SK-N-SH (cell line): ENCODE results near the gene ITFG1. TPM values are rescaled to one million over a fixed set of nuclear protein-coding genes. Genes with fewer than 3 reads are reported as not detected.

Experiments
- CTCF ChIA-PET: fragments of 300-600, 350-600 bp; formaldehyde crosslinking; extraction: SDS; loops from one replicate; lab custom pipeline; 2021; lab: Yijun Ruan, JAX
- POLR2A ChIA-PET: fragments of 350-600 bp; sonication (Branson Sonifier 250); formaldehyde crosslinking; extraction: SDS; loops from one replicate; lab custom pipeline; 2020; ENCODE audit warnings: antibody characterized with exemption, inconsistent platforms; lab: Yijun Ruan, JAX
- DNase-seq: peaks from one replicate; pipeline ENCODE4 v3.0.0; 2012
- H2AFZ ChIP-seq: fragments of 200-600 bp; sonication (generic); 2 replicates; pipeline ENCODE4 v1.8.1; 2016; ENCODE audit warnings: antibody characterized with exemption, mild to moderate bottlenecking, low read depth
- H3F3A ChIP-seq: fragments of 200-600 bp; sonication (generic); replicated peaks from 2 replicates; pipeline ENCODE3; 2016; ENCODE audit warnings: antibody characterized with exemption, mild to moderate bottlenecking; ENCODE audit not compliant: insufficient read depth
- H3K27ac ChIP-seq, 2 experiments: fragments of 200-500 bp in 1 of 2; fragments of 200-600 bp in 1 of 2; sonication (Bioruptor generic) in 1 of 2; sonication (generic), shearing (Covaris generic) in 1 of 2; 2 replicates each; pipeline versions ENCODE4 v1.5.1 to v1.6.1; 2014 to 2016; ENCODE audit warnings: low read depth in 2 of 2, inconsistent platforms in 1 of 2, low read length in 1 of 2, mild to moderate bottlenecking in 1 of 2, mixed read lengths in 1 of 2
- H3K27me3 ChIP-seq: fragments of 200-600 bp; sonication (generic), shearing (Covaris generic); 2 replicates; pipeline ENCODE4 v1.6.1; 2016; ENCODE audit warnings: mixed run types; ENCODE audit not compliant: insufficient read depth
- H3K36me3 ChIP-seq, 2 experiments: fragments of 200-500 bp in 1 of 2; fragments of 200-600 bp in 1 of 2; sonication (Bioruptor generic) in 1 of 2; sonication (generic) in 1 of 2; replicated peaks in 1 of 2; 2 replicates each; pipeline versions ENCODE3 to v1.5.1; 2014 to 2016; ENCODE audit warnings: low read length in 1 of 2, mild to moderate bottlenecking in 1 of 2; ENCODE audit not compliant: insufficient read depth in 2 of 2, control insufficient read depth in 1 of 2
- H3K4me1 ChIP-seq, 2 experiments: fragments of 200-500 bp in 1 of 2; fragments of 200-600 bp in 1 of 2; sonication (Bioruptor generic) in 1 of 2; sonication (generic), shearing (Covaris generic) in 1 of 2; 2 replicates each; pipeline versions ENCODE4 v1.5.1 to v1.6.1; 2014 to 2016; ENCODE audit warnings: low read depth in 1 of 2, low read length in 1 of 2, mixed run types in 1 of 2; ENCODE audit not compliant: insufficient read depth in 2 of 2, control insufficient read depth in 1 of 2
- H3K4me2 ChIP-seq: fragments of 200-600 bp; sonication (generic), shearing (Covaris generic); 2 replicates; pipeline ENCODE4 v1.6.1; 2017; ENCODE audit warnings: mixed run types
- H3K4me3 ChIP-seq, 2 experiments: fragments of 200-500 bp in 1 of 2; fragments of 200-600 bp in 1 of 2; sonication (Bioruptor generic) in 1 of 2; sonication (generic), shearing (Covaris generic) in 1 of 2; 2 replicates each; pipeline versions ENCODE4 v1.5.1 to v1.8.1; 2014 to 2016; ENCODE audit warnings: low read depth in 2 of 2, inconsistent platforms in 1 of 2, low read length in 1 of 2, mild to moderate bottlenecking in 1 of 2, mixed read lengths in 1 of 2, moderate library complexity in 1 of 2
- H3K79me2 ChIP-seq: fragments of 200-600 bp; sonication (generic); 2 replicates; pipeline ENCODE4 v1.8.1; 2017; ENCODE audit warnings: mild to moderate bottlenecking; ENCODE audit not compliant: insufficient read depth
- H3K9ac ChIP-seq: fragments of 200-600 bp; sonication (generic); 2 replicates; pipeline ENCODE4 v1.6.1; 2017; ENCODE audit warnings: mixed run types
- H3K9me2 ChIP-seq: fragments of 200-600 bp; sonication (generic); 2 replicates; pipeline ENCODE4 v1.6.1; 2017; ENCODE audit warnings: mixed run types
- H3K9me3 ChIP-seq: fragments of 200-600 bp; sonication (generic); 2 replicates; pipeline ENCODE4 v1.6.1; 2017; ENCODE audit warnings: mixed run types, mild to moderate bottlenecking, moderate library complexity
- H4K20me1 ChIP-seq: fragments of 200-600 bp; sonication (generic); 2 replicates; pipeline ENCODE4 v1.6.1; 2017; ENCODE audit warnings: mild to moderate bottlenecking, mixed run types; ENCODE audit not compliant: insufficient read depth
- CTCF ChIP-seq: fragments of 200-600 bp; sonication (generic); IDR thresholded peaks from 2 replicates; pipeline ENCODE4 v1.6.1; 2017; ENCODE audit warnings: antibody characterized with exemption, mild to moderate bottlenecking, moderate library complexity
- EP300 ChIP-seq, 2 experiments: IDR thresholded peaks; 2 replicates each; pipeline versions ENCODE4 v1.4.0 to v1.6.1; 2012; ENCODE audit warnings: borderline replicate concordance in 1 of 2, low read depth in 1 of 2, low read length in 1 of 2
- FOSL2 ChIP-seq: IDR thresholded peaks from 2 replicates; pipeline ENCODE4 v1.4.0; 2012; ENCODE audit warnings: low read depth, mild to moderate bottlenecking, moderate library complexity, borderline replicate concordance
- NFIC ChIP-seq: IDR thresholded peaks from 2 replicates; pipeline ENCODE4 v1.4.0; 2012; ENCODE audit warnings: borderline replicate concordance
- PBX3 ChIP-seq: IDR thresholded peaks from 2 replicates; pipeline ENCODE4; 2012
- POLR2AphosphoS5 ChIP-seq: IDR thresholded peaks from 2 replicates; pipeline ENCODE4 v1.6.1; 2012; ENCODE audit warnings: low read depth, low read length
- REST ChIP-seq: IDR thresholded peaks from 2 replicates; pipeline ENCODE4 v1.6.1; 2012; ENCODE audit warnings: mild to moderate bottlenecking, low read depth, low read length, moderate library complexity
- RFX5 ChIP-seq: IDR thresholded peaks from 2 replicates; pipeline ENCODE4 v1.6.1; 2012; ENCODE audit warnings: mild to moderate bottlenecking, improper control_type of control experiment, low read length
- RXRA ChIP-seq: IDR thresholded peaks from 2 replicates; pipeline ENCODE4 v1.4.0; 2012; ENCODE audit warnings: low read depth, mild to moderate bottlenecking, borderline replicate concordance
- TAF1 ChIP-seq: IDR thresholded peaks from 2 replicates; pipeline ENCODE4 v1.6.1; 2012; ENCODE audit warnings: low read depth, mild to moderate bottlenecking, low read length, moderate library complexity, borderline replicate concordance
- USF1 ChIP-seq: IDR thresholded peaks from 2 replicates; pipeline ENCODE4 v1.4.0; 2012; ENCODE audit warnings: low read depth, borderline replicate concordance
- YY1 ChIP-seq: IDR thresholded peaks from 2 replicates; pipeline ENCODE4 v1.4.0; 2012; ENCODE audit warnings: low read depth, mild to moderate bottlenecking
- WGBS: methylation state at CpG from one replicate; pipeline ENCODE4 v1.1.6; 2017; ENCODE audit warnings: low lambda C conversion rate; 5-methylcytosine and 5-hydroxymethylcytosine counted together
- polyA plus RNA-seq, 3 experiments: library from polyadenylated mRNA; depleted of rRNA; stranded (reverse); fragments of >200 nt; gene quantifications; 2 replicates each; pipeline ENCODE4 v1.2.3, GENCODE V29; 2012

The ITFG1 gene
- polyA plus RNA-seq, 1 of the 3 experiments (the other 2 are of a cell fraction): 48.6 TPM

GRCh38 chr16:47483616-47484015 lies 22.8 kb upstream of the ITFG1 start:
- 89% methylated on average over 2 of the region's 2 CpGs for WGBS
- CTCF ChIA-PET: no interaction called here

More at GRCh38 chr16:47483616-47484015, 22.8 kb upstream of the ITFG1 start:
- no peaks in the 10 kb centered on the region for H3K27me3 ChIP-seq
- H3K4me3 ChIP-seq: no peak overlapping the region
- H3K9me2 ChIP-seq: no peaks in the 10 kb centered on the region
- H2AFZ ChIP-seq: no peak overlapping the region
- H3K27ac ChIP-seq: no peak overlapping the region
- no peak overlapping the region for H3K9ac ChIP-seq
- TF ChIP-seq RFX5: no peak
- no peak for TF ChIP-seq PBX3
- TF ChIP-seq USF1: no peak
- no peak for TF ChIP-seq EP300 (IDR thresholded peaks at IDR 0.05; ENCODE audit: borderline replicate concordance in 1 of 2, low read depth in 1 of 2, low read length in 1 of 2)
- no peak for TF ChIP-seq TAF1
- no peak for TF ChIP-seq CTCF
- no peak for TF ChIP-seq RXRA
- no peak for TF ChIP-seq NFIC
- TF ChIP-seq POLR2AphosphoS5: no peak
- no peak for TF ChIP-seq YY1
- TF ChIP-seq FOSL2: no peak
- no peak for TF ChIP-seq REST
- H3K4me1 ChIP-seq: no peaks in the 10 kb centered on the region; a peak in 1 of 4 replicates
- H3F3A ChIP-seq: no peaks in the 10 kb centered on the region
- peaks cover 0 to 3% of the 10 kb centered on the region in 2 experiments for H3K36me3 ChIP-seq
- H3K9me3 ChIP-seq: peaks cover 10% of the 10 kb centered on the region; the same call in 1 of the 2 replicates
- H4K20me1 ChIP-seq: no peaks in the 10 kb centered on the region
- H3K4me2 ChIP-seq: no peak overlapping the region
- POLR2A ChIA-PET: no interaction called here
- peaks cover 16% of the 10 kb centered on the region; the same call in 1 of the 2 replicates for H3K79me2 ChIP-seq
- DNase-seq: no peak
